HepG2 (cell line): Measurements from ENCODE around the gene DDX50. TPM values are rescaled to one million over a fixed set of nuclear protein-coding genes. Genes with fewer than 3 reads are reported as not detected.
A peak's percentile ranks its signal among the peaks of the same experiment; 100 is the strongest.

Experiments
- ATAC-seq: fragments of 200-7000 bp; cut with Tn5 transposase; 3 replicates; pipeline ENCODE4 v1.9.1; 2020; ENCODE audit warnings: mild to moderate bottlenecking, moderate library complexity
- BruUV-seq: library from RNA; stranded (reverse); fragments of 400-500 nt; replicated peaks from 2 replicates; lab custom pipeline; 2021; lab: Mats Ljungman, UMichigan
- CTCF ChIA-PET: fragments of 300-600 bp; formaldehyde crosslinking; extraction: SDS; loops from one replicate; lab custom pipeline; 2021; ENCODE audit warnings: low total read pairs, inconsistent platforms, low intra/inter-chr PET ratio; lab: Yijun Ruan, JAX
- POLR2A ChIA-PET: fragments of 350-600 bp; sonication (Branson Sonifier 250); formaldehyde crosslinking; loops from one replicate; lab custom pipeline; 2020; ENCODE audit warnings: antibody characterized with exemption, inconsistent platforms; lab: Yijun Ruan, JAX
- DNase-seq: peaks from one replicate; pipeline ENCODE4 v3.0.0-alpha.2; 2015; ENCODE audit warnings: low spot score
- FAIRE-seq: peaks from 3 replicates; lab custom pipeline; 2011; peaks lifted over from hg19 to GRCh38; lab: Jason Lieb, UNC
- H2AFZ ChIP-seq: one replicate; pipeline ENCODE4 v1.6.1; 2011; ENCODE audit warnings: low read length, inconsistent platforms
- H3K27ac ChIP-seq: fragments of 300-600 bp; 3 replicates; pipeline ENCODE4 v1.8.0; 2011; ENCODE audit warnings: mixed run types, mild to moderate bottlenecking, mixed read lengths, low read length, inconsistent platforms; ENCODE audit not compliant: insufficient read depth; ENCODE audit errors: extremely low read length
- H3K27me3 ChIP-seq, 2 experiments: fragments of 200-600 bp in 1 of 2; 2 replicates in 1 of 2; 3 replicates in 1 of 2; pipeline versions ENCODE4 v1.6.0 to v1.8.0; 2011; ENCODE audit warnings: low read length in 2 of 2, mild to moderate bottlenecking in 2 of 2, moderate library complexity in 2 of 2, inconsistent platforms in 1 of 2; ENCODE audit not compliant: insufficient read depth in 2 of 2, control insufficient read depth in 1 of 2
- H3K36me3 ChIP-seq, 2 experiments: fragments of 200-600 bp in 1 of 2; replicated peaks in 1 of 2; 2 replicates in 1 of 2; 3 replicates in 1 of 2; pipeline versions ENCODE4 v1.5.1 to v1.8.0; 2011; ENCODE audit warnings: low read length in 2 of 2, inconsistent platforms in 1 of 2; ENCODE audit not compliant: insufficient read depth in 2 of 2, control insufficient read depth in 1 of 2
- H3K4me1 ChIP-seq: 2 replicates; pipeline ENCODE4 v1.5.1; 2012; ENCODE audit warnings: low read length, inconsistent platforms; ENCODE audit not compliant: insufficient read depth
- H3K4me2 ChIP-seq: 2 replicates; pipeline ENCODE4 v1.6.0; 2011; ENCODE audit warnings: low read depth, low read length, inconsistent platforms
- H3K4me3 ChIP-seq, 3 experiments: fragments of 200-600 bp in 1 of 3; sonication (generic), shearing (Covaris generic) in 1 of 3; replicated peaks in 1 of 3; 2 replicates each; pipeline ENCODE4 v1.5.1; 2011 to 2016; ENCODE audit warnings: low read length in 3 of 3, inconsistent platforms in 2 of 3, low read depth in 2 of 3, mild to moderate bottlenecking in 2 of 3, control low read depth in 1 of 3, mixed read lengths in 1 of 3; ENCODE audit not compliant: insufficient read depth in 1 of 3
- H3K79me2 ChIP-seq: one replicate; pipeline ENCODE4 v1.6.1; 2011; ENCODE audit warnings: low read length, inconsistent platforms; ENCODE audit not compliant: insufficient read depth
- H3K9ac ChIP-seq: 2 replicates; pipeline ENCODE4 v1.6.0; 2011; ENCODE audit warnings: mild to moderate bottlenecking, low read depth, low read length, inconsistent platforms; ENCODE audit not compliant: insufficient read depth
- H3K9me3 ChIP-seq: 2 replicates; pipeline ENCODE4 v1.5.1; 2012; ENCODE audit warnings: mild to moderate bottlenecking, low read length
- H4K20me1 ChIP-seq: 2 replicates; pipeline ENCODE4 v1.6.0; 2011; ENCODE audit warnings: inconsistent platforms, mild to moderate bottlenecking, low read length, moderate library complexity; ENCODE audit not compliant: insufficient read depth
- CEBPB ChIP-seq: IDR thresholded peaks from 2 replicates; pipeline ENCODE4 v1.6.1; 2011; ENCODE audit warnings: low read depth, low read length, improper control_type of control experiment, borderline replicate concordance
- DMAP1 ChIP-seq: IDR thresholded peaks from 2 replicates; pipeline ENCODE4 v1.6.1; 2016
- ELF3 ChIP-seq: IDR thresholded peaks from 2 replicates; pipeline ENCODE4 v1.6.1; 2016; ENCODE audit warnings: missing genetic modification reagents, missing compliant biosample characterization
- FOXA1 ChIP-seq, 2 experiments: fragments of 450-650 bp in 1 of 2; sonication (generic) in 1 of 2; formaldehyde crosslinking in 1 of 2; IDR thresholded peaks; 2 replicates each; pipeline versions ENCODE4 v1.4.0 to v1.6.1; 2016 to 2020; ENCODE audit warnings: missing genetic modification reagents in 1 of 2
- FOXA3 ChIP-seq: IDR thresholded peaks from 2 replicates; pipeline ENCODE4 v1.6.1; 2016; ENCODE audit warnings: missing genetic modification reagents, missing compliant biosample characterization
- HNRNPH1 ChIP-seq: fragments of 200-400 bp; formaldehyde crosslinking; optimal IDR thresholded peaks from 2 replicates; pipeline ENCODE3; 2017; ENCODE audit warnings: mild to moderate bottlenecking, low read depth, low read length
- MIER2 ChIP-seq: IDR thresholded peaks from 2 replicates; pipeline ENCODE4 v1.6.1; 2016; ENCODE audit warnings: missing biosample characterization, missing genetic modification reagents
- MTA3 ChIP-seq: sonication (generic); formaldehyde crosslinking; IDR thresholded peaks from 2 replicates; pipeline ENCODE4 v1.4.0; 2020; ENCODE audit warnings: missing genetic modification reagents
- NFE2 ChIP-seq: sonication (generic); formaldehyde crosslinking; IDR thresholded peaks from 2 replicates; pipeline ENCODE4 v1.4.0; 2020; ENCODE audit warnings: missing genetic modification reagents
- ONECUT2 ChIP-seq: sonication (generic); formaldehyde crosslinking; IDR thresholded peaks from 2 replicates; pipeline ENCODE4 v1.4.0; 2020; ENCODE audit warnings: missing genetic modification reagents
- SALL1 ChIP-seq: sonication (generic); formaldehyde crosslinking; IDR thresholded peaks from 2 replicates; pipeline ENCODE4 v1.8.0; 2022; ENCODE audit warnings: mild to moderate bottlenecking, missing genetic modification reagents
- SETDB1 ChIP-seq: sonication (generic); formaldehyde crosslinking; IDR thresholded peaks from 2 replicates; pipeline ENCODE4 v1.5.1; 2020; ENCODE audit warnings: missing genetic modification reagents, mild to moderate bottlenecking, borderline replicate concordance
- SOX13 ChIP-seq, 3 experiments: fragments of 450-650 bp in 1 of 3; sonication (generic) in 1 of 3; formaldehyde crosslinking in 1 of 3; IDR thresholded peaks in 2 of 3; conservative IDR thresholded peaks in 1 of 3; 2 replicates each; pipeline versions ENCODE4 v1.5.0 to v1.6.1; 2016 to 2020; ENCODE audit warnings: antibody characterized with exemption in 1 of 3, mild to moderate bottlenecking in 1 of 3, missing compliant biosample characterization in 1 of 3, missing genetic modification reagents in 1 of 3, moderate library complexity in 1 of 3
- TBX3 ChIP-seq: fragments of 450-650 bp; IDR thresholded peaks from 2 replicates; pipeline ENCODE4 v1.6.1; 2017; ENCODE audit warnings: antibody characterized with exemption, mild to moderate bottlenecking, inconsistent platforms, borderline replicate concordance
- TP53 ChIP-seq: sonication (generic); formaldehyde crosslinking; conservative IDR thresholded peaks from 2 replicates; pipeline ENCODE4 v1.4.0; 2020; ENCODE audit warnings: missing genetic modification reagents
- ZKSCAN1 ChIP-seq: fragments of 150-350 bp; IDR thresholded peaks from 2 replicates; pipeline ENCODE4 v1.6.1; 2014; ENCODE audit warnings: low read length
- WGBS: methylation state at CpG from one replicate; pipeline ENCODE4 v1.1.6; 2017; ENCODE audit warnings: low lambda C conversion rate; 5-methylcytosine and 5-hydroxymethylcytosine counted together
- in situ Hi-C: cut with HindIII; loops from 2 replicates; pipeline ENCODE4 v1.10.0; 2017; ENCODE audit warnings: low pct_unique_long_range_greater_than_20kb; ENCODE audit not compliant: extremely low pct_ligation_motif_present
- intact Hi-C: fragments of 100-400 bp; cut with micrococcal nuclease; formaldehyde crosslinking; loops from one replicate; pipeline ENCODE4 v1.10.0; 2022; ENCODE audit not compliant: unreplicated experiment
- polyA plus RNA-seq, 8 experiments: library from polyadenylated mRNA; depleted of rRNA in 3 of 8; stranded (reverse) in 7 of 8; unstranded in 1 of 8; fragments of >200 nt; fragmentation: Illumina TruSeq in 4 of 8; extraction: Trizol in 4 of 8; gene quantifications; 2 replicates each; pipeline versions ENCODE4 v1.2.1 to v1.2.3, GENCODE V29; 2011 to 2016; ENCODE audit warnings: low read depth in 4 of 8, missing spikeins in 1 of 8, mixed read lengths in 1 of 8; ENCODE audit not compliant: insufficient read depth in 1 of 8
- total RNA-seq, 5 experiments: library from RNA; depleted of rRNA; stranded (reverse); fragments of >200 nt; fragmentation: Illumina TruSeq; extraction: Trizol; gene quantifications; 2 replicates each; pipeline ENCODE4 v1.2.3, GENCODE V29; 2016; ENCODE audit warnings: low read depth in 1 of 5

The DDX50 gene
- total and polyA plus RNA-seq, 2 of the 13 experiments (the other 11 are each of a cell fraction or from before 2014, with no cell fraction given): 19.0 to 38.2 TPM

GRCh38 chr10:68876246-68877138 is 24.6 kb upstream of the DDX50 start (continued):
- TF ChIP-seq TBX3: peak; percentile 16; the same call in 1 of the 2 replicates

- FAIRE-seq (no peak), ATAC-seq (no peak), DNase-seq (no peak)
- H3K27me3 ChIP-seq: no peaks in the 10 kb centered on the region
- TF ChIP-seq ZKSCAN1 (peak; percentile 75), TP53 (CRISPR knock-in tag) (no peak)
- POLR2A ChIA-PET: interaction anchor here (1.6 to 2.3 kb wide), 7 partner anchors 18 to 546 kb away, joined by 4 to 31 read pairs (median 7); partner anchors contain the start of genes CCAR1, DDX50, HNRNPH3 and PBLD
- intact Hi-C loops (loop anchor here (5.0 kb wide), 1 partner anchor 50 kb away; the partner anchor contains the start of gene STOX1), in situ Hi-C loops (no loop called here)
- BruUV-seq: no TSS peak
- no peak overlapping the region for H2AFZ ChIP-seq
- H3K9ac ChIP-seq: peak overlapping the region; percentile 57; the same call in 1 of the 2 replicates
- H3K79me2 ChIP-seq: no peaks in the 10 kb centered on the region
- CTCF ChIA-PET: no interaction called here
- H3K4me1 ChIP-seq: peaks cover 55% of the 10 kb centered on the region
- no peaks in the 10 kb centered on the region for H4K20me1 ChIP-seq
- WGBS: 100% methylated on average over 1 of the region's 1 CpG
- H3K9me3 ChIP-seq: no peaks in the 10 kb centered on the region
- peak overlapping the region; percentile 63 for H3K4me2 ChIP-seq
- no peak overlapping the region; a peak in 1 of 6 replicates for H3K4me3 ChIP-seq
- peak overlapping the region; percentile 91 for H3K27ac ChIP-seq
- H3K36me3 ChIP-seq: no peaks in the 10 kb centered on the region
Observed at GRCh38 chr10:68877482-68878110, 23.5 kb upstream of the DDX50 start.

GRCh38 chr10:68878496-68878895 is 22.6 kb upstream of the DDX50 start:
- Histone ChIP-seq H3K9me3 (no peaks in the 10 kb centered on the region), H3K79me2 (no peaks in the 10 kb centered on the region), H3K27ac (peak overlapping the region; percentile 91), H3K27me3 (no peaks in the 10 kb centered on the region), H4K20me1 (no peaks in the 10 kb centered on the region), H3K36me3 (no peaks in the 10 kb centered on the region; a peak in 1 of 5 replicates), H3K4me3 (no peak overlapping the region), H2AFZ (no peak overlapping the region), H3K4me1 (peaks cover 59% of the 10 kb centered on the region), H3K4me2 (peak overlapping the region; percentile 3; the same call in 1 of the 2 replicates), H3K9ac (peak overlapping the region; percentile 19; the same call in 1 of the 2 replicates)
- in situ Hi-C loops: no loop called here
- BruUV-seq: no TSS peak
- intact Hi-C loops: loop anchor here (5.0 kb wide), 1 partner anchor 51 kb away; the partner anchor contains the start of gene STOX1
- CTCF ChIA-PET: no interaction called here
- POLR2A ChIA-PET: interaction anchor here (1.6 to 2.1 kb wide), 2 partner anchors 23 to 51 kb away, joined by 7 to 10 read pairs; partner anchors contain the start of genes DDX50 and STOX1
- peak; percentile 26 for DNase-seq
- no peak for FAIRE-seq
- peak; percentile 21; the same call in 1 of the 3 replicates for ATAC-seq
- TF ChIP-seq ELF3 (CRISPR knock-in tag) (peak; percentile 53; the same call in 1 of the 2 replicates), SETDB1 (CRISPR knock-in tag) (no peak), ONECUT2 (CRISPR knock-in tag) (no peak), CEBPB (no peak), MTA3 (CRISPR knock-in tag) (no peak), HNRNPH1 (no peak), SALL1 (CRISPR knock-in tag) (peak; percentile 27; the same call in 1 of the 2 replicates), DMAP1 (no peak), SOX13 (IDR thresholded peaks at IDR 0.05) (peak; percentile 50; the same call in 1 of the 2 replicates), SOX13 (CRISPR knock-in tag; conservative IDR thresholded peaks at IDR 0.05 in 1 of 2, IDR thresholded peaks at IDR 0.05 in 1 of 2) (peak in 1 of 2 experiments; percentile 96; a peak in 2 of 4 replicates), FOXA3 (peak; percentile 53), MIER2 (CRISPR knock-in tag) (no peak), NFE2 (CRISPR knock-in tag) (no peak), FOXA1 (IDR thresholded peaks at IDR 0.05) (no peak), FOXA1 (CRISPR knock-in tag; IDR thresholded peaks at IDR 0.05) (peak; percentile 54)
